HepG2 (cell line): ENCODE data around the gene HSPA1A. TPM values are rescaled to one million over a fixed set of nuclear protein-coding genes. Genes with fewer than 3 reads are reported as not detected.
A peak's percentile ranks its signal among the peaks of the same experiment; 100 is the strongest.

Experiments
- CC2D1A ChIP-seq: sonication (generic); formaldehyde crosslinking; IDR thresholded peaks from 2 replicates; pipeline ENCODE4 v1.8.1; 2023; ENCODE audit warnings: mild to moderate bottlenecking, missing genetic modification reagents
- HNRNPH1 ChIP-seq: fragments of 200-400 bp; formaldehyde crosslinking; optimal IDR thresholded peaks from 2 replicates; pipeline ENCODE3; 2017; ENCODE audit warnings: mild to moderate bottlenecking, low read depth, low read length
- MAZ ChIP-seq, 2 experiments: sonication (generic) in 1 of 2; formaldehyde crosslinking in 1 of 2; IDR thresholded peaks; 2 replicates each; pipeline versions ENCODE4 v1.5.0 to v1.6.1; 2012 to 2020; ENCODE audit warnings: low read depth in 2 of 2, mild to moderate bottlenecking in 2 of 2, borderline replicate concordance in 1 of 2, improper control_type of control experiment in 1 of 2, low read length in 1 of 2, missing genetic modification reagents in 1 of 2, moderate library complexity in 1 of 2
- MED13 ChIP-seq: sonication (generic); formaldehyde crosslinking; IDR thresholded peaks from 2 replicates; pipeline ENCODE4 v1.5.0; 2020; ENCODE audit warnings: missing genetic modification reagents
- PHF20 ChIP-seq: sonication (generic); formaldehyde crosslinking; IDR thresholded peaks from 2 replicates; pipeline ENCODE4 v1.5.0; 2020; ENCODE audit warnings: mild to moderate bottlenecking, missing genetic modification reagents
- POLR2G ChIP-seq: fragments of 200-400 bp; formaldehyde crosslinking; IDR thresholded peaks from 2 replicates; pipeline ENCODE4 v1.6.1; 2018; ENCODE audit warnings: mild to moderate bottlenecking, low read depth, low read length, moderate library complexity
- RFX3 ChIP-seq: IDR thresholded peaks from 2 replicates; pipeline ENCODE4 v1.6.1; 2016; ENCODE audit warnings: missing biosample characterization, missing genetic modification reagents
- RFXANK ChIP-seq: IDR thresholded peaks from 2 replicates; pipeline ENCODE4 v1.6.1; 2016
- SMARCC2 ChIP-seq: fragments of 450-650 bp; IDR thresholded peaks from 2 replicates; pipeline ENCODE4 v1.6.1; 2017; ENCODE audit warnings: antibody characterized with exemption, mild to moderate bottlenecking
- STAG1 ChIP-seq: sonication (generic); formaldehyde crosslinking; IDR thresholded peaks from 2 replicates; pipeline ENCODE4 v1.4.0; 2020; ENCODE audit warnings: missing genetic modification reagents
- SYNCRIP ChIP-seq: fragments of 200-400 bp; formaldehyde crosslinking; IDR thresholded peaks from 2 replicates; pipeline ENCODE4 v1.6.1; 2018; ENCODE audit warnings: mild to moderate bottlenecking, low read depth, low read length; ENCODE audit not compliant: insufficient read depth
- ZFP36L1 ChIP-seq: sonication (generic); formaldehyde crosslinking; IDR thresholded peaks from 2 replicates; pipeline ENCODE4 v1.8.0; 2022; ENCODE audit warnings: mild to moderate bottlenecking, missing genetic modification reagents, moderate library complexity
- ZKSCAN5 ChIP-seq: sonication (generic); formaldehyde crosslinking; IDR thresholded peaks from 2 replicates; pipeline ENCODE4 v1.5.1; 2020; ENCODE audit warnings: mild to moderate bottlenecking, missing genetic modification reagents
- ZNF567 ChIP-seq: sonication (generic); formaldehyde crosslinking; IDR thresholded peaks from 2 replicates; pipeline ENCODE4 v1.8.1; 2023; ENCODE audit warnings: mild to moderate bottlenecking, missing genetic modification reagents, borderline replicate concordance
- polyA plus RNA-seq, 8 experiments: library from polyadenylated mRNA; depleted of rRNA in 3 of 8; stranded (reverse) in 7 of 8; unstranded in 1 of 8; fragments of >200 nt; fragmentation: Illumina TruSeq in 4 of 8; extraction: Trizol in 4 of 8; gene quantifications; 2 replicates each; pipeline versions ENCODE4 v1.2.1 to v1.2.3, GENCODE V29; 2011 to 2016; ENCODE audit warnings: low read depth in 4 of 8, missing spikeins in 1 of 8, mixed read lengths in 1 of 8; ENCODE audit not compliant: insufficient read depth in 1 of 8
- total RNA-seq, 5 experiments: library from RNA; depleted of rRNA; stranded (reverse); fragments of >200 nt; fragmentation: Illumina TruSeq; extraction: Trizol; gene quantifications; 2 replicates each; pipeline ENCODE4 v1.2.3, GENCODE V29; 2016; ENCODE audit warnings: low read depth in 1 of 5
- TF ChIP-seq, protein P1 (sequence below): IDR thresholded peaks from 2 replicates; pipeline ENCODE4 v1.6.1; 2012; ENCODE audit warnings: inconsistent platforms
- TF ChIP-seq, protein P2 (sequence below): sonication (generic); formaldehyde crosslinking; IDR thresholded peaks from 2 replicates; pipeline ENCODE4 v1.5.0; 2020; ENCODE audit warnings: missing genetic modification reagents
- TF ChIP-seq, protein P3 (sequence below): sonication (generic); formaldehyde crosslinking; IDR thresholded peaks from 2 replicates; pipeline ENCODE4 v1.4.0; 2020; ENCODE audit warnings: mild to moderate bottlenecking, missing genetic modification reagents
- TF ChIP-seq, protein P4 (sequence below): sonication (generic); formaldehyde crosslinking; IDR thresholded peaks from 2 replicates; pipeline ENCODE4 v1.4.0; 2020; ENCODE audit warnings: missing genetic modification reagents, borderline replicate concordance
- TF ChIP-seq, protein P5 (sequence below), 2 experiments: fragments of 450-650 bp in 1 of 2; sonication (generic) in 1 of 2; formaldehyde crosslinking; IDR thresholded peaks; 2 replicates each; pipeline versions ENCODE4 v1.5.0 to v1.8.0; 2020 to 2022; ENCODE audit warnings: mild to moderate bottlenecking in 1 of 2, missing genetic modification reagents in 1 of 2

The HSPA1A gene
- total and polyA plus RNA-seq, 2 of the 13 experiments (the other 11 are each of a cell fraction or from before 2014, with no cell fraction given) = 44.5 to 85.0 TPM

DNA sequence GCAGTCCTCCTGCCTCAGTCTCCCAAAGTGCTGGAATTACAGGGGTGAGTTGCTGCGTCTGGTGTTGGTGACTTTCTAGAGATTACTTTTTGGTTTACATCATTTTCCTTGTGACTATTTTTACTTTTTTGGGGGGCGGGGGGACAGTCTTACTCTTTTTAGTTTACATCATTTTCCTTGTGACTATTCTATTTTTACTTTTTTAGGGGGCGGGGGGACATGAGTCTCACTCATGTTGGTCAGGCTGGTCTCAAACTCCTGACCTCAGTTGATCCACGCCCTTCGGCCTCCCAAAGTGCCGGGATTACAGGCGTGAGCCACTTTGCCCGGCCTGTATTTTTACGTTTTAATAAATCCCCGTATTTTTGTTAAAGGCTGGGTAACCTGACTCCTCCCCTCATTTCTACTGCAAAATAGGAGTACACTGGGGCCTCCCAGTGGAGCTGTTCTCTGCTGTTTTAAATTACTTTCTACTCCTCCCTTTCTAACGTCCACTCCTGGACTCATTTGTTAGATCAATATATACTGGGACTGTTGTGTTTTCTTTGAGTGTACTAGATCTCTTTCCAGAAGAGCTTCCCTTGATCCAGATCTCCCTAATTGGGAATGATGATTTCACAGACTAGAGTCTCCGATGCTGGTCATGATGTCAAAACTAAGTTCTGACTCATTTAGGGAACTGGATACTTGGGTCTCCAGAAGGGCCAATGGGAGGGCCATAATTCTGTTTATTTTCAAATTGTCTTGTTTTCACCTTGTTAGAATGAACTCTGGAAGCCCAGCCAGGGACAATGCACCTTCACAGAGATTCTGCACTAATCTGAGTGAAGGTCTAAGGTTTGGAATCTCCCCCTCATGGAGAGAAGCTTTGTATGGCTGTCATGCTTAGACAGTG, 21.4 kb downstream of the HSPA1A start (continued):
- TF ChIP-seq, protein P1, sequence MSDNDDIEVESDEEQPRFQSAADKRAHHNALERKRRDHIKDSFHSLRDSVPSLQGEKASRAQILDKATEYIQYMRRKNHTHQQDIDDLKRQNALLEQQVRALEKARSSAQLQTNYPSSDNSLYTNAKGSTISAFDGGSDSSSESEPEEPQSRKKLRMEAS = peak; percentile 42; the same call in 1 of the 2 replicates
- TF ChIP-seq, protein P2, sequence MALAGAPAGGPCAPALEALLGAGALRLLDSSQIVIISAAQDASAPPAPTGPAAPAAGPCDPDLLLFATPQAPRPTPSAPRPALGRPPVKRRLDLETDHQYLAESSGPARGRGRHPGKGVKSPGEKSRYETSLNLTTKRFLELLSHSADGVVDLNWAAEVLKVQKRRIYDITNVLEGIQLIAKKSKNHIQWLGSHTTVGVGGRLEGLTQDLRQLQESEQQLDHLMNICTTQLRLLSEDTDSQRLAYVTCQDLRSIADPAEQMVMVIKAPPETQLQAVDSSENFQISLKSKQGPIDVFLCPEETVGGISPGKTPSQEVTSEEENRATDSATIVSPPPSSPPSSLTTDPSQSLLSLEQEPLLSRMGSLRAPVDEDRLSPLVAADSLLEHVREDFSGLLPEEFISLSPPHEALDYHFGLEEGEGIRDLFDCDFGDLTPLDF = 0 out of 2 replicates have a peak, but pooled peaks have one; percentile 12
- no peak for TF ChIP-seq RFX3 (CRISPR knock-in tag)
- TF ChIP-seq, protein P3, sequence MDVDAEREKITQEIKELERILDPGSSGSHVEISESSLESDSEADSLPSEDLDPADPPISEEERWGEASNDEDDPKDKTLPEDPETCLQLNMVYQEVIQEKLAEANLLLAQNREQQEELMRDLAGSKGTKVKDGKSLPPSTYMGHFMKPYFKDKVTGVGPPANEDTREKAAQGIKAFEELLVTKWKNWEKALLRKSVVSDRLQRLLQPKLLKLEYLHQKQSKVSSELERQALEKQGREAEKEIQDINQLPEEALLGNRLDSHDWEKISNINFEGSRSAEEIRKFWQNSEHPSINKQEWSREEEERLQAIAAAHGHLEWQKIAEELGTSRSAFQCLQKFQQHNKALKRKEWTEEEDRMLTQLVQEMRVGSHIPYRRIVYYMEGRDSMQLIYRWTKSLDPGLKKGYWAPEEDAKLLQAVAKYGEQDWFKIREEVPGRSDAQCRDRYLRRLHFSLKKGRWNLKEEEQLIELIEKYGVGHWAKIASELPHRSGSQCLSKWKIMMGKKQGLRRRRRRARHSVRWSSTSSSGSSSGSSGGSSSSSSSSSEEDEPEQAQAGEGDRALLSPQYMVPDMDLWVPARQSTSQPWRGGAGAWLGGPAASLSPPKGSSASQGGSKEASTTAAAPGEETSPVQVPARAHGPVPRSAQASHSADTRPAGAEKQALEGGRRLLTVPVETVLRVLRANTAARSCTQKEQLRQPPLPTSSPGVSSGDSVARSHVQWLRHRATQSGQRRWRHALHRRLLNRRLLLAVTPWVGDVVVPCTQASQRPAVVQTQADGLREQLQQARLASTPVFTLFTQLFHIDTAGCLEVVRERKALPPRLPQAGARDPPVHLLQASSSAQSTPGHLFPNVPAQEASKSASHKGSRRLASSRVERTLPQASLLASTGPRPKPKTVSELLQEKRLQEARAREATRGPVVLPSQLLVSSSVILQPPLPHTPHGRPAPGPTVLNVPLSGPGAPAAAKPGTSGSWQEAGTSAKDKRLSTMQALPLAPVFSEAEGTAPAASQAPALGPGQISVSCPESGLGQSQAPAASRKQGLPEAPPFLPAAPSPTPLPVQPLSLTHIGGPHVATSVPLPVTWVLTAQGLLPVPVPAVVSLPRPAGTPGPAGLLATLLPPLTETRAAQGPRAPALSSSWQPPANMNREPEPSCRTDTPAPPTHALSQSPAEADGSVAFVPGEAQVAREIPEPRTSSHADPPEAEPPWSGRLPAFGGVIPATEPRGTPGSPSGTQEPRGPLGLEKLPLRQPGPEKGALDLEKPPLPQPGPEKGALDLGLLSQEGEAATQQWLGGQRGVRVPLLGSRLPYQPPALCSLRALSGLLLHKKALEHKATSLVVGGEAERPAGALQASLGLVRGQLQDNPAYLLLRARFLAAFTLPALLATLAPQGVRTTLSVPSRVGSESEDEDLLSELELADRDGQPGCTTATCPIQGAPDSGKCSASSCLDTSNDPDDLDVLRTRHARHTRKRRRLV (CRISPR knock-in tag) = 0 out of 2 replicates have a peak, but pooled peaks have one; percentile 24
- TF ChIP-seq PHF20 (CRISPR knock-in tag) = no peak
- TF ChIP-seq SMARCC2 = 0 out of 2 replicates have a peak, but pooled peaks have one; percentile 9
- TF ChIP-seq STAG1 (CRISPR knock-in tag) = 0 out of 2 replicates have a peak, but pooled peaks have one; percentile 13
- TF ChIP-seq ZNF567 (CRISPR knock-in tag) = 0 out of 2 replicates have a peak, but pooled peaks have one; percentile 24
- TF ChIP-seq RFXANK (CRISPR knock-in tag) = no peak
- no peak for TF ChIP-seq SYNCRIP
- TF ChIP-seq, protein P4, sequence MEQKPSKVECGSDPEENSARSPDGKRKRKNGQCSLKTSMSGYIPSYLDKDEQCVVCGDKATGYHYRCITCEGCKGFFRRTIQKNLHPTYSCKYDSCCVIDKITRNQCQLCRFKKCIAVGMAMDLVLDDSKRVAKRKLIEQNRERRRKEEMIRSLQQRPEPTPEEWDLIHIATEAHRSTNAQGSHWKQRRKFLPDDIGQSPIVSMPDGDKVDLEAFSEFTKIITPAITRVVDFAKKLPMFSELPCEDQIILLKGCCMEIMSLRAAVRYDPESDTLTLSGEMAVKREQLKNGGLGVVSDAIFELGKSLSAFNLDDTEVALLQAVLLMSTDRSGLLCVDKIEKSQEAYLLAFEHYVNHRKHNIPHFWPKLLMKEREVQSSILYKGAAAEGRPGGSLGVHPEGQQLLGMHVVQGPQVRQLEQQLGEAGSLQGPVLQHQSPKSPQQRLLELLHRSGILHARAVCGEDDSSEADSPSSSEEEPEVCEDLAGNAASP = 0 out of 2 replicates have a peak, but pooled peaks have one; percentile 9
- peak; percentile 95 for TF ChIP-seq ZKSCAN5 (CRISPR knock-in tag)
- TF ChIP-seq MED13 (CRISPR knock-in tag) = no peak
- no peak for TF ChIP-seq MAZ (IDR thresholded peaks at IDR 0.05; ENCODE audit: borderline replicate concordance, low read depth, low read length)
- 0 out of 2 replicates have a peak, but pooled peaks have one; percentile 37 for TF ChIP-seq MAZ (CRISPR knock-in tag; IDR thresholded peaks at IDR 0.05; ENCODE audit: low read depth)
- 0 out of 2 replicates have a peak, but pooled peaks have one; percentile 13 for TF ChIP-seq ZFP36L1 (CRISPR knock-in tag)
- TF ChIP-seq HNRNPH1 = no peak
- TF ChIP-seq POLR2G = 0 out of 2 replicates have a peak, but pooled peaks have one; percentile 1
- TF ChIP-seq, protein P5, sequence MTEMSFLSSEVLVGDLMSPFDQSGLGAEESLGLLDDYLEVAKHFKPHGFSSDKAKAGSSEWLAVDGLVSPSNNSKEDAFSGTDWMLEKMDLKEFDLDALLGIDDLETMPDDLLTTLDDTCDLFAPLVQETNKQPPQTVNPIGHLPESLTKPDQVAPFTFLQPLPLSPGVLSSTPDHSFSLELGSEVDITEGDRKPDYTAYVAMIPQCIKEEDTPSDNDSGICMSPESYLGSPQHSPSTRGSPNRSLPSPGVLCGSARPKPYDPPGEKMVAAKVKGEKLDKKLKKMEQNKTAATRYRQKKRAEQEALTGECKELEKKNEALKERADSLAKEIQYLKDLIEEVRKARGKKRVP (CRISPR knock-in tag; IDR thresholded peaks at IDR 0.05) = 0 out of 4 replicates have a peak, but pooled peaks of 1 of the 2 experiments have one; percentile 16
- 0 out of 2 replicates have a peak, but pooled peaks have one; percentile 62 for TF ChIP-seq CC2D1A (CRISPR knock-in tag)
- TF ChIP-seq, all 625 proteins: peak for 24
